GM19452 (cell line): ENCODE measurements around the gene VWA3B.
"Not testable (repeated sequence)": the region's sequence is repeated elsewhere in the genome, so short reads cannot be mapped to it uniquely, and the experiment has no call there.

Experiments used
- ATAC-seq: cut with Tn5 transposase; IDR thresholded peaks from one replicate; pipeline ENCODE4 v1.9.1; 2021; ENCODE audit not compliant: unreplicated experiment

VWA3B gene

GRCh38 chr2:98086491-98087446 is at the start of gene VWA3B:
Gene VWA3B, plus strand, starts transcription at chr2:98087167. Its CDS starts 5,926 bp downstream, at chr2:98093093.
- peak; percentile 93 for ATAC-seq

GRCh38 chr2:98037206-98037605 is 49.8 kb upstream of the VWA3B start:
- ATAC-seq: no peak

- no peak for ATAC-seq
These were observed 49.2 kb upstream of the VWA3B start for GRCh38 chr2:98037666-98038336.

- no peak for ATAC-seq
These were observed 47.7 kb upstream of the VWA3B start for GRCh38 chr2:98039085-98039756.

- no peak for ATAC-seq
These were observed 46.5 kb upstream of the VWA3B start for GRCh38 chr2:98040331-98040939.

GRCh38 chr2:98043101-98043500 is 43.9 kb upstream of the VWA3B start:
- ATAC-seq: no peak

- ATAC-seq: not testable (repeated sequence)
These were observed 42.2 kb upstream of the VWA3B start for GRCh38 chr2:98044730-98045129.

- no peak for ATAC-seq
These were observed 36.9 kb upstream of the VWA3B start for GRCh38 chr2:98050070-98050469.

- no peak for ATAC-seq
These were observed 28.6 kb upstream of the VWA3B start for GRCh38 chr2:98058191-98058975.

GRCh38 chr2:98060277-98060676 is 26.7 kb upstream of the VWA3B start:
- no peak for ATAC-seq

GRCh38 chr2:98063291-98063854 is 23.6 kb upstream of the VWA3B start:
- no peak for ATAC-seq

- no peak for ATAC-seq
These were observed 21.2 kb upstream of the VWA3B start for GRCh38 chr2:98065808-98066207.

GRCh38 chr2:98067160-98067559 is 19.8 kb upstream of the VWA3B start:
- ATAC-seq: no peak

GRCh38 chr2:98070081-98070480 is 16.9 kb upstream of the VWA3B start:
- ATAC-seq: no peak

- ATAC-seq: no peak
These were observed 14.5 kb upstream of the VWA3B start for GRCh38 chr2:98072442-98072841.

- no peak for ATAC-seq
These were observed 8.3 kb upstream of the VWA3B start for GRCh38 chr2:98078701-98079100.

GRCh38 chr2:98084151-98084868 is 2.7 kb upstream of the VWA3B start:
- ATAC-seq: no peak

GRCh38 chr2:98084869-98085238 is 2.1 kb upstream of the VWA3B start:
- no peak for ATAC-seq

- ATAC-seq: no peak
These were observed 1.3 kb upstream of the VWA3B start for GRCh38 chr2:98085649-98086048.
